IPS-18c (cell line): Measurements from ENCODE around the gene LAMA5.

Experiments used
- H3K4me3 ChIP-seq: 2 replicates; pipeline ENCODE4 v1.7.0; 2013; ENCODE audit warnings: low read depth, mild to moderate bottlenecking, low read length, moderate library complexity; ENCODE audit not compliant: insufficient read depth
- H3K9me3 ChIP-seq: one replicate; pipeline ENCODE4 v1.6.1; 2013; ENCODE audit warnings: mild to moderate bottlenecking, low read length, moderate library complexity; ENCODE audit not compliant: control insufficient read depth, insufficient read depth

Gene LAMA5

GRCh38 chr20:62356589-62357186 is 10.4 kb downstream of the LAMA5 start:
- H3K4me3 ChIP-seq, result no peak overlapping the region
- H3K9me3 ChIP-seq, result no peaks in the 10 kb centered on the region

GRCh38 chr20:62355878-62356588 is 11.1 kb downstream of the LAMA5 start:
- Histone ChIP-seq H3K4me3 (no peak overlapping the region), H3K9me3 (no peaks in the 10 kb centered on the region)

- H3K4me3 ChIP-seq, result 0 out of 2 replicates have a peak overlapping the region, but pooled peaks have one; percentile 15
These were observed 11.6 kb downstream of the LAMA5 start for GRCh38 chr20:62355516-62355877.

GRCh38 chr20:62354811-62355341 is 12.2 kb downstream of the LAMA5 start:
- Histone ChIP-seq H3K9me3 (no peaks in the 10 kb centered on the region), H3K4me3 (peak overlapping the region; percentile 15; the same call in 1 of the 2 replicates)

More at GRCh38 chr20:62355516-62355877, 11.6 kb downstream of the LAMA5 start:
- H3K9me3 ChIP-seq, result no peaks in the 10 kb centered on the region

- no peak overlapping the region for H3K4me3 ChIP-seq
- no peaks in the 10 kb centered on the region for H3K9me3 ChIP-seq
These were observed 12.9 kb downstream of the LAMA5 start for GRCh38 chr20:62354031-62354808.

GRCh38 chr20:62353289-62354030 is 13.7 kb downstream of the LAMA5 start:
- H3K9me3 ChIP-seq, result no peaks in the 10 kb centered on the region
- H3K4me3 ChIP-seq, result no peak overlapping the region

- H3K4me3 ChIP-seq, result no peak overlapping the region
- no peaks in the 10 kb centered on the region for H3K9me3 ChIP-seq
These were observed 14.5 kb downstream of the LAMA5 start for GRCh38 chr20:62352402-62353288.

- H3K9me3 ChIP-seq, result no peaks in the 10 kb centered on the region
- H3K4me3 ChIP-seq, result no peak overlapping the region
These were observed 15.4 kb downstream of the LAMA5 start for GRCh38 chr20:62351469-62352401.

GRCh38 chr20:62350629-62351422 is 16.3 kb downstream of the LAMA5 start:
- Histone ChIP-seq H3K9me3 (peaks cover 2% of the 10 kb centered on the region), H3K4me3 (no peak overlapping the region)

- Histone ChIP-seq H3K9me3 (peaks cover 4% of the 10 kb centered on the region), H3K4me3 (no peak overlapping the region)
These were observed 16.9 kb downstream of the LAMA5 start for GRCh38 chr20:62350098-62350628.

- peaks cover 4% of the 10 kb centered on the region for H3K9me3 ChIP-seq
- no peak overlapping the region for H3K4me3 ChIP-seq
These were observed 17.5 kb downstream of the LAMA5 start for GRCh38 chr20:62349556-62350097.

GRCh38 chr20:62348604-62349003 is 18.5 kb downstream of the LAMA5 start:
- Histone ChIP-seq H3K9me3 (peaks cover 4% of the 10 kb centered on the region), H3K4me3 (no peak overlapping the region)

- Histone ChIP-seq H3K9me3 (peaks cover 4% of the 10 kb centered on the region), H3K4me3 (no peak overlapping the region)
These were observed 19.7 kb downstream of the LAMA5 start for GRCh38 chr20:62347445-62347844.

- Histone ChIP-seq H3K9me3 (peaks cover 4% of the 10 kb centered on the region), H3K4me3 (no peak overlapping the region)
These were observed 20.0 kb downstream of the LAMA5 start for GRCh38 chr20:62347151-62347404.
